MCF 10A (cell line): Measurements from ENCODE around the gene SPTAN1. TPM values are rescaled to one million over a fixed set of nuclear protein-coding genes. Genes with fewer than 3 reads are reported as not detected.
"Not testable (repeated sequence)": the region's sequence is repeated elsewhere in the genome, so short reads cannot be mapped to it uniquely, and the experiment has no call there.

Experiments
- BruUV-seq: library from RNA; stranded (reverse); fragments of 400-500 nt; replicated peaks from 2 replicates; lab custom pipeline; 2021; lab: Mats Ljungman, UMichigan
- CTCF ChIA-PET: fragments of 300-600 bp; sonication (Branson Sonifier 250); formaldehyde crosslinking; extraction: SDS; loops from one replicate; lab custom pipeline; 2021; ENCODE audit warnings: antibody characterized with exemption, inconsistent platforms; lab: Yijun Ruan, JAX
- POLR2A ChIA-PET: fragments of 300-600, 350-650 bp; sonication (Branson Sonifier 250); formaldehyde crosslinking; extraction: SDS; loops from one replicate; lab custom pipeline; 2020; ENCODE audit warnings: antibody characterized with exemption, inconsistent platforms; lab: Yijun Ruan, JAX
- DNase-seq: peaks from one replicate; pipeline ENCODE4 v3.0.0-alpha.2; 2018; ENCODE audit not compliant: unreplicated experiment
- H3K27ac Mint-ChIP-seq: one replicate; pipeline ENCODE4 v1.8.0; 2022; ENCODE audit warnings: mild to moderate bottlenecking, low read depth, mixed read lengths; ENCODE audit not compliant: unreplicated experiment
- H3K27me3 Mint-ChIP-seq: one replicate; pipeline ENCODE4 v1.8.0; 2022; ENCODE audit warnings: mixed read lengths; ENCODE audit not compliant: insufficient read depth, unreplicated experiment
- H3K36me3 Mint-ChIP-seq: one replicate; pipeline ENCODE4 v1.8.0; 2022; ENCODE audit warnings: mild to moderate bottlenecking, moderate library complexity, mixed read lengths; ENCODE audit not compliant: insufficient read depth, unreplicated experiment
- H3K4me1 Mint-ChIP-seq: one replicate; pipeline ENCODE4 v1.8.0; 2022; ENCODE audit warnings: mixed read lengths; ENCODE audit not compliant: insufficient read depth, unreplicated experiment
- H3K4me3 Mint-ChIP-seq: one replicate; pipeline ENCODE4 v1.8.0; 2022; ENCODE audit warnings: mild to moderate bottlenecking, moderate library complexity, mixed read lengths; ENCODE audit not compliant: unreplicated experiment
- H3K9me3 Mint-ChIP-seq: one replicate; pipeline ENCODE4 v1.8.0; 2022; ENCODE audit warnings: mixed read lengths; ENCODE audit not compliant: unreplicated experiment
- CTCF ChIP-seq: fragments of 200-600 bp; IDR thresholded peaks from one replicate; pipeline ENCODE4 v1.8.0; 2022; ENCODE audit warnings: antibody characterized with exemption, mild to moderate bottlenecking; ENCODE audit not compliant: unreplicated experiment
- intact Hi-C: fragments of 100-400 bp; cut with micrococcal nuclease; formaldehyde crosslinking; loops from 2 replicates; pipeline ENCODE4 v1.14.1; 2022
- total RNA-seq: library from RNA; stranded (reverse); gene quantifications from 2 replicates; pipeline ENCODE4 v1.2.3, GENCODE V29; 2022

The SPTAN1 gene
- total RNA-seq, 1 experiment from 2014 or later: 254 TPM

- H3K36me3 Mint-ChIP-seq: peaks cover 22% of the 10 kb centered on the region
- no TSS peak for BruUV-seq
- CTCF ChIA-PET: interaction anchor here (0.6 kb wide), 1 partner anchor 34 kb away, joined by 3 read pairs; no protein-coding TSS in a partner anchor
- intact Hi-C loops: no loop called here
- no peaks in the 10 kb centered on the region for H3K9me3 Mint-ChIP-seq
- peaks cover 5% of the 10 kb centered on the region for H3K4me1 Mint-ChIP-seq
- peak; percentile 32 for DNase-seq
- no peaks in the 10 kb centered on the region for H3K27me3 Mint-ChIP-seq
- POLR2A ChIA-PET: interaction anchor here (1.0 to 1.2 kb wide), 3 partner anchors 8 to 41 kb away, joined by 3 to 6 read pairs (median 5); no protein-coding TSS in a partner anchor
- H3K27ac Mint-ChIP-seq: no peak overlapping the region
- TF ChIP-seq CTCF: no peak
- no peak overlapping the region for H3K4me3 Mint-ChIP-seq
Measured at GRCh38 chr9:128643519-128644300, 91.3 kb downstream of the SPTAN1 start.

GRCh38 chr9:128648206-128648605, 95.8 kb downstream of the SPTAN1 start:
- H3K36me3 Mint-ChIP-seq, H3K4me1 Mint-ChIP-seq, H3K9me3 Mint-ChIP-seq, H3K4me3 Mint-ChIP-seq, H3K27ac Mint-ChIP-seq, BruUV-seq, intact Hi-C loops, H3K27me3 Mint-ChIP-seq: not testable (repeated sequence)
- peak; percentile 16 for TF ChIP-seq CTCF
- DNase-seq: peak; percentile 67
- POLR2A ChIA-PET: interaction anchor here (1.5 kb wide), 1 partner anchor 123 kb away, joined by 5 read pairs; the partner anchor contains the start of gene ZER1
- CTCF ChIA-PET: interaction anchor here (0.8 to 3.1 kb wide), 3 partner anchors 11 to 286 kb away, joined by 3 to 18 read pairs (median 3); no protein-coding TSS in a partner anchor

GRCh38 chr9:128651798-128652197, 99.4 kb downstream of the SPTAN1 start:
- Mint-ChIP-seq H3K4me1 (peaks cover 8% of the 10 kb centered on the region), H3K4me3 (no peak overlapping the region), H3K27me3 (no peaks in the 10 kb centered on the region), H3K36me3 (peaks cover 17% of the 10 kb centered on the region), H3K9me3 (no peaks in the 10 kb centered on the region), H3K27ac (no peak overlapping the region)
- DNase-seq: no peak
- BruUV-seq: no TSS peak
- intact Hi-C loops: no loop called here
- TF ChIP-seq CTCF: no peak
- ChIA-PET CTCF (no interaction called here), POLR2A (no interaction called here)

GRCh38 chr9:128653908-128654307, 101.5 kb downstream of the SPTAN1 start:
- no peaks in the 10 kb centered on the region for H3K9me3 Mint-ChIP-seq
- CTCF ChIA-PET: interaction anchor here (3.4 kb wide), 1 partner anchor 18 kb away, joined by 15 read pairs; no protein-coding TSS in a partner anchor
- no peaks in the 10 kb centered on the region for H3K27me3 Mint-ChIP-seq
- DNase-seq: no peak
- peaks cover 21% of the 10 kb centered on the region for H3K36me3 Mint-ChIP-seq
- TF ChIP-seq CTCF: no peak
- H3K4me1 Mint-ChIP-seq: peaks cover 8% of the 10 kb centered on the region
- intact Hi-C loops: no loop called here
- POLR2A ChIA-PET: interaction anchor here (0.8 to 3.1 kb wide), 5 partner anchors 9 to 31 kb away, joined by 3 to 22 read pairs (median 6); no protein-coding TSS in a partner anchor
- H3K27ac Mint-ChIP-seq: no peak overlapping the region
- no TSS peak for BruUV-seq
- no peak overlapping the region for H3K4me3 Mint-ChIP-seq
